RWPE1 (cell line): Measurements from ENCODE around the gene MSN.

ENCODE experiments used
- CTCF ChIA-PET: fragments of 350-600 bp; sonication (Branson Sonifier 250); formaldehyde crosslinking; extraction: SDS; loops from one replicate; lab custom pipeline; 2021; lab: Yijun Ruan, JAX
- POLR2A ChIA-PET: fragments of 400-600 bp; formaldehyde crosslinking; extraction: SDS; loops from one replicate; lab custom pipeline; 2020; ENCODE audit warnings: antibody characterized with exemption; ENCODE audit not compliant: low non-redundant PET; lab: Yijun Ruan, JAX
- DNase-seq: peaks from one replicate; pipeline ENCODE4 v3.0.0; 2012; ENCODE audit warnings: low spot score
- H3K27ac ChIP-seq: fragments of 450-650 bp; 2 replicates; pipeline ENCODE4 v1.5.1; 2017
- CTCF ChIP-seq: fragments of 450-650 bp; conservative IDR thresholded peaks from 2 replicates; pipeline ENCODE4 v1.5.1; 2017; ENCODE audit warnings: low read depth, mild to moderate bottlenecking

MSN gene

DNA sequence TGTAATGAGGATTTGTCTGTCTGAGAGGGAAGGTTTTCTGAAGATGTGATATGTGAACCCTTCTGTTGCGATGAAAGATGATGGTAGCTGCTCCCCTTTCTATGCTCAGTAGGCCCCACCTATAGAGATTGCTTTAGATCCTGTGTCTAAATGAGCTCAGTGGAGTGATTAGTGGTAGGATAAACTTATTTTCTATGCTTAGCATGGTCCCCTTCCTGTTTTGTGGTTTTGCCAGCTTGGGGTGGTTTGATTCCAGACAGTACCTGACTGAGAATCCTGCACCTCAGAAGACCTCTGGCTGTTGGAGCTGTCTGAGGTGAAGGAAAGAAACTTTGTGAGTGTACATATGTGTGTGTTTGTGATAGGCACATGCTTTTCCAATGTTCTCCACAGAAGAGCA, 17.7 kb downstream of the MSN start:
- no peak overlapping the region for H3K27ac ChIP-seq
- POLR2A ChIA-PET = no interaction called here
- no peak for DNase-seq
- CTCF ChIA-PET = no interaction called here
- no peak for TF ChIP-seq CTCF

DNA sequence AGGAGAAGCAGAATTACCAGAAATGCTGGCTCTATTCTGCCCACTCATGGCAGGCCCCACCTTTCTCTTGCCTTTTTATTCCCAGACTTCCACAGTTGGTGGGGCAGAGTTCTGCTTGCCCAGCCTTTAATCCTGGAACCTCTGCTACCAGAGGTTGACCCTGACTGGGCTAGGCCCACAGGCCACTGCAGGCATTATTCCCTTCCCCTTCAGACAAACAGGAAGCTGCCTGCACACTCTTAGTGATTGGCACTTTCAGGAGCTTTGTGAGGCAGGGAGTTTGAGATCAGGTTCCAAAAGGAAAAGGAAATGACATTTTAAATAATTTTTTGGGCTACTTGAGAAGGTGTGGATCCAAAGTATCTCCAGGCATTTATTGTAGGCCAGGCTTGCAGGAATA, 18.8 kb downstream of the MSN start:
- TF ChIP-seq CTCF = no peak

DNA sequence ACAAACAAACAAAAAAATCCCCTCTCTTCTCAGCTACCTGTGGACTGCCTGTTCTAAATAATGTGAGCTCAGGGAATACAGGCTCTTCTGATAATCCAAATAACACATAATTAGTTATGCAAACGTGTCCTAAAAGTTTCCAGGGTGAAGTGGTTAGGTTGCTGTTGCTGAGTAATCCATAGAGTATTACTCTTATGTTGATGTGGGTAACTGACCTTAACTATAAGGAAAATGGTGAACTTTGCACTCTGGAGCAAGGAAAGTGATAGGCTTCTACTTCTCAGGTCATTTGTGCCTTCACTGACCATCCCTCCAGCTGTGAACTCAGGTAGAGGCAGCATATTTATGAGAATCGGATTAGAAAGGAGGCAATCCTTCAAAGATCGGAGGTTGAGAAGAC, 19.9 kb downstream of the MSN start:
- CTCF ChIA-PET = no interaction called here

More for the DNA sequence above, 18.8 kb downstream of the MSN start:
- CTCF ChIA-PET = no interaction called here
- POLR2A ChIA-PET = interaction anchor here (0.5 kb wide), 1 partner anchor 136 kb away, joined by 3 read pairs; no protein-coding TSS in a partner anchor
- no peak for DNase-seq
- H3K27ac ChIP-seq = no peak overlapping the region

DNA sequence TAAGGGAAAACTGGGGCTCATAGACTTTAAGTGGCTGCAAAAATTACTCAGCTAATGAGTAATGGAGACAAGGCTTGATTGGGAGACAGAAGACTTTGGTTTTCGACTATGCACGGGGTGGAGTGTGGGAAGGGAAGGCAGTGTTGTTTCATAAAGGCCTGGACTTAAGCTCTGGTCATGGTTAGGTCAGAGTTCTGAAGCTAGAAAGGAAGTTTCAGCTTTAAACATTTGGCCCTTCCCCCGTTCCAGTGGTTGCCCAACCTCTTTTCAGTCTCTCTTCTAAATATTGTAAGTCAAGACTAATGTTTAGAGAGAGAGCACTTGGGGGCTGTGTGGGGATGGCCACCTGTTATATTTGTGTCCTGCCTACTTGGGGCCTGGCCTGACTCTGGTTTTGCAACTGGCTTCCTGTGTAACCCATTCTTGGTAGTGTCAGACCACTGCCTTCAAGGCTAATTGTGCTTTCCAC, 21.0 kb downstream of the MSN start:
- no peak for TF ChIP-seq CTCF
- CTCF ChIA-PET = no interaction called here
- DNase-seq = peak; percentile 32
- no peak overlapping the region for H3K27ac ChIP-seq
- POLR2A ChIA-PET = no interaction called here

More for the DNA sequence above, 19.9 kb downstream of the MSN start:
- no peak for DNase-seq
- TF ChIP-seq CTCF = no peak
- POLR2A ChIA-PET = no interaction called here
- H3K27ac ChIP-seq = no peak overlapping the region

GRCh38 chrX:65689377-65689776, 21.9 kb downstream of the MSN start:
- TF ChIP-seq CTCF = no peak
- DNase-seq = no peak
- ChIA-PET POLR2A (no interaction called here), CTCF (no interaction called here)
- H3K27ac ChIP-seq = no peak overlapping the region

DNA sequence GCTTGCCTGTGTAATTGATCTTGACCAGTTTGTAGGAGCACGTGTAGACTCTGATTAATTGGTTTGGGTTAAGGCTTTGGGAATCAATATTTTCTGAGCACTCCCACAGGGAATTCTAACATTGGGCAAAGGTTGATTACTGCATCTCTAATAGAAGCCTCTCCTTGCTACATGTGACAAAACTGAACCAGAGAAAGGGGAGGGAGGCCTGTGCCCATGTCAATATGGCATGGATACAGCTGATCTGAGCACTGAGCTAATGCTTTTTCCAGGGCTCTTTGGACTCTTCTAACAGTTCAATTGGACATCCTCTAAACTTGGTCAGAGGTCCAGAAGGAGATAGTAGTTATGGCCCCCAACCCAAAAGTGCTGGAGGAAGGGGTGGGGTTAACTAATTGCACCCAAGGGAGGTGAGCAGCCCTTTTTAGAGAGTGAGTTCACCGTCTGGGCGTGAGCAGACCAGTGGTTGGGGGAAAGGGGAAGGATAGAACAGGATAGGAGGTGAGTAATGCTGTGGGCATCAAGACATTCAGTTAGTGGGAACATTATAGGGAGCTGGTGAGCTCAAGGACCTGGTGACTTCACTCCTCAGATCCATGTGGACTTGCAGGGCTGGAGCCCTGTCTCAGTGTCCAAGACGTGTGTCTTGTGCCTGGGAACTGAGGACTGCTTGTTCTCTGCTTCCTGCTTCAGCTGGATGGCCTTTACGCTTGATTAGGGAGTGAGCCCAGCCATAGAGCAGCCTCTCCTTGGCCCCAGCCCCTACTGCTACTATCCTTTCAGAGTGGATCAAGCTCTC, 22.8 kb downstream of the MSN start:
- no peak for DNase-seq
- POLR2A ChIA-PET = no interaction called here
- H3K27ac ChIP-seq = peak overlapping the region; percentile 50; the same call in 1 of the 2 replicates

More for the DNA sequence above, 22.8 kb downstream of the MSN start:
- TF ChIP-seq CTCF = no peak
- CTCF ChIA-PET = no interaction called here
